OCI-M2 (cell line): ENCODE data around the gene ALG8.
A peak's percentile ranks its signal among the peaks of the same experiment; 100 is the strongest.
"Not testable (repeated sequence)": the region's sequence is repeated elsewhere in the genome, so short reads cannot be mapped to it uniquely, and the experiment has no call there.

Experiments used
- DNase-seq: peaks from one replicate; lab custom pipeline; 2025; ENCODE audit not compliant: unreplicated experiment; lab: John Stamatoyannopoulos, UW

The ALG8 gene

DNA sequence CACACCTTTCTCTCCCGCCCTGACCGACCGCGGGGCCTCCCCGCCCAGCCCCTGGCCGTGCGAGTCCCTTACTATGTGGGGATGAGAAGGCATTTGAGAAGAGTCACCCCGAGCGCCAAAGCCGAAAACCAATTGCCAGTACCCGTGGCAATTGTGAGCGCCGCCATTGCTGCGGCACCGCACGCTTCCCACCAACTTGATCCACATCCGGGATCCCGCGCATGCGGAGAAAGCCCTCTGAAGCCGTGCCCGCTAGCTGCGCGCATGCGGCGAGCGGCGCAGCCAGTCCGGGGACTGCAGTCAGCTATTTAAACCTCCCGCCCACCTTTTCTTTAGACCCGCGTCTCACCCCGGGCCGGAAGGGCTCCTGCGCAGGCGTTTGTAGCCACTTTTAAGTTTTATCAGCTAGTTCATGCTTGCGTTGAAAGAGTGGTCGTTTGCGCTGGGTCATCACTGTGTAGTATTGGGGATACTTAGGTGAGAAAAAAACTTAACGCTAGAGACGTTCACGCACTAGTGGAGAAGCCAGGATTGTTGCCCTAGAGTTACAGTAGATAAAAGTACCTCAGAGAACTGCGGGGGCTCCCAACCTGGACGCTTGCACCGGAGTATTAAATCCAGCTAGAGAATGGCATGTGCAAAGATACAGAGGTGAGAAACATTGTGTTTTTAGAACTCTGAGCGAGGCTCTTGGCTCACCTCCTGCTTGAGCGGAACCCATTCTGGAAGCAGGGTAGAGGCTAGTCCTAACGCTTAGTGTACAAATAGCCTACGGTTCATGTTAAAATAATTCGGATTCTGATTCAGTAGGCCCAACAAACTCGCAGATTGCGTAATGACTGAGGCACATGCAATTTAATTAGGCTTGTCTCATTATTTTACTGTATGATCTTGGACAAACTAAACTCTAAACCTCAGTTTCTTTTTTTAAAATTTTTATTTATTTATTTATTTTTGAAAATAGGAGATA, at the start of gene ALG8:
Gene ALG8, minus strand, starts transcription at position 205 of the 970 bp plus-strand sequence. Its CDS starts 38 bp downstream, at position 167.
- peak; percentile 78 for DNase-seq

DNA sequence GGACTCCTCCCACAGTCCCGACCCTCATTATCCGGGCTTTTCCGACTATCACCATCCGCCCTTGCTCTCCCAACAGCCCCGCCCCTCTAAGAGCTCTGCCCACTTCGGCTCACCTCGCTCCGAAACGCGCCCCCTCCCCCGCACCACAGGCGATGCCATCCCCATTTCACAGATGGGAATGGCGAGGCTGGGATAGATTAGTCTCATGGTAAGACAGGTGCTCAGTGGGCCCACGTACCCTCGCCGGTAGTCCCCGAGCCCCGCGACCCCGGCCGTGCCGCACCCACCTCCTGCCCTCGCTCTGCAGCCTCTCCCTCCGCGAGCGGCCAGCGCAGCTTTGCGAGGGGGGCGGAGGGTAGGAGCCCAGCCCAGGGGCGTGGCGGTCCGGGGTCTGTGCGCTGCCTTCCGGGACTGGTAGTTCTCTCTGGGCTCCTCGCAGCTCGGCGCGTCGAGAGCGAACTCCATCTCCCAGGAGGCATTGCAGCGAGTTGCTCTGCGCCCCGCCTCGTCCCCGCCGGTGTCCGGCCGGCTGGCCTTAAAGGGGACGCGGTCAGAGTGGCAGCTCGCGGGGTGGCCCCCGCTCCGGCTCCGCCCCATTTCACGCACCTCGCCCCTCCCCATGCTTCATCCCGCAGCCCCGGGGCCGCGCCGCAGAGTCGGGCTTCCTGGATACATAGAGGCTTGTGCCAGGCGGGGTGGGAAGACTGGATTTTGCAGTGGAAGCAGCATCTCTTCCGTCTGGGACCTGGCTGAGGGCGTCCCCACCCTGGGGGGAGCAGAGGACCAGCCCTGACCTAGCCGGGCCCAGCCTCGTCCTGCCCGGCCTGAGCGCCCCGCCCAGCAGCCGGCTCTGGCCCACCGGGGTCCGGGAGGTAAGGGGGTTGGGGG, 49.1 kb upstream of the ALG8 start, which contains the start of the genes KCTD21 and USP35:
Gene KCTD21, minus strand, starts transcription at position 341 of the 888 bp plus-strand sequence. CDS start 14,072 bp downstream, outside the sequence.
Gene USP35, plus strand, starts transcription at position 634 of the 888 bp plus-strand sequence. CDS start 7,327 bp downstream, outside the sequence.
- DNase-seq: peak; percentile 50

DNA sequence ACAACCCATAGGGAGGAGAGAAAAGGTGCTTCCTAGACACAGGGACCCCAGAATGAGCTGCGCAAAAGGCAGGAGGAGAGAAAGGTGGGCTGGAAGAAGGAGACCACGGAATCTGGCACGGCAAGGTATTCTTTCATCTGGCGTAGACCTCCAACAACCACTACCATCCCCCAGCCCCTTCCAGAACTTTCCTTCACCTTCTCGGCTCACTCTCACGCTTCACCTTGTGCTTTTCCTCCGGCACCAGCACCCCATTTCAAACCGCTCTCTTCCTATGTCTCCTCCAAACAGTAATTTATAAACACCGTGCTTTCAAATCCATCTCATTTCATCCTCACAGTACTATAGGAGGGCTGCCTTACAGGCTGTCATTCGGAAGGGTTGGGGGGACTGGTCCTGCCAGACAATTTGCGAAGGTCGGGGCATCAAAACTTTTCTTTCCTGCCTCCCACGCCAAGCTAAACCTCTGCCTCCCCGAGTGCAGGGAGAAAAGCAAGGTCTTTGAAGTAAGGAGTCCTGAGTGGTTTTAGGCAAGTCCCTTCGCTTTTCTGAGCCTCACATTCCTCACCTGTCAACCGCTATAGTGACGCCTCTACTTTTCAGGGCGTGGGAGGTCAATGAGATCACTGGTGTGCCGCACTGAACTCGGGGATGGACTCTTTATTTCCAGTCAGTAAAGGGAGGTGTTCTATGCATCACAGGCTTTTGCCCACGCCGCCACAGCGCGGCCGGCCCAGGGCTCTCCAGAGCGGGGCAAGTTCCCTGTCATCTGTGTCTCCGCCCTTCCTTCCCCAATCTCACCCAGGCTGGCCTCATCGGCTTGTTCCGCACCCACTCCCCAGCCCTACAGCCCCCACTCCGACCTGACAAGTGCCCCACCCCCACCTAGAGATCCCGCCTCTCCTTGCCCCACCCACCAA, 48.2 kb upstream of the ALG8 start:
- DNase-seq: no peak

DNA sequence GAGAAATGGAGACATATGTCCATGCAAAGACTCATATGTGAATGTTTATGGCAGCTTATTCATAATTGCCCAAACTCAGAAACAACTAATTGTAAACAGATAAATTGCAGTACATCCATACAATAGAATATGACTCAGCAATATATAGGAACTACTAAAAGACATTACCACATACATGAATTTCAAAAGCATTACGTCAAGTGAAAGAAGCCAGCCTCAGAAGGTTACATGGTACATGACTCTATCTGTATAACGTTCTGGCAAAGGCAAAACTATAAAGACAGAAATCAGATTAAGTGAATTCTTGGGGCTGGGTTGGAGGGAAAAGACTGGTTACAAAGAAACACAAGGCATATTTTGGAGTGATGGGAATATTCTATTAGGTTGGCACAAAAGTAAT, 41.8 kb upstream of the ALG8 start:
- no peak for DNase-seq

DNA sequence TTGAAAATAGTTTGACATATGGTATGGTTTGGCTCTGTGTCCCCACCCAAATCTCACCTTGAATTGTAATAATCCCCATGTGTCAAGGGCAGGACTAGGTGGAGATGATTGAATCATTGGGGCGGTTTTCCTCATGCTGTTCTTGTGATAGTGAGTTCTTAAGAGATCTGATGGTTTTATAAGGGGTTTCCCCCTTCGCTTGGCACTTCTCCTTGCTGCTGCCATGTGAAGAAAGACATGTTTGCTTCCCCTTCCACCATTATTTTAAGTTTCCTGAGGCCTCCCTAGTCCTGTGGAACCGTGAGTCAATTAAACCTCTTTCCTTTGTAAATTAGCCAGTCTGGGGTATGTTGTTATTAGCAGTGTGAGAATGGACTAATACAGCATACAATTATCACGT, 41.3 kb upstream of the ALG8 start:
- DNase-seq: no peak

DNA sequence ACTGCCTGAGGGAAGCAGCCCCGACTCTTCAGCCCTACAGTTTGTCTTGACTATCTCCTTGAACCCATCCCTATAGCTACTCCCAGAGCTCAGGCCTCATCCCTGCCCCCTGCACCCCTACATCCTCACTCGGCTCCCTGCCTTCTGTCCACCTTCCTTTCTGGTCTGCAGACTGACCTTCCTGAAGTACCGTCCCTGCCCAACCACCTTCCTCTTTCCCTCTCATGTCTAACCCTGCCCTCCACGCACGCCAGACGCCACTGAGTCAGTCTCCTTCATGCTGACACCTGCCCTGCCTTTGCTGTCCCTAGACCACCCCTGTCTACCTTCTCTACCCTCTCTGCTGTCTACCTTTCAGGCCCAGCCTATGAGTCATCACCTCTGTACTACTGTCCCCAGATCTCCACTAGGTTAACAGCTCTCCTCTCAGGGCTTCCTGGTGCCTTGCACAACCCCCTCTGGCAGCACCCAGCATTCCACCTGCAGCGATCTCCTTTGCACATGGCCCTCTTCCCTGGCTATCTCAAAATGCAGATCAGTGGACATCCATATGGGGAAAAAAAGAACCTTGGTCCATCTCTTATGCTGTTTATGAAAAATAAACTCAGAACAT, 40.1 kb upstream of the ALG8 start:
- DNase-seq: no peak

DNA sequence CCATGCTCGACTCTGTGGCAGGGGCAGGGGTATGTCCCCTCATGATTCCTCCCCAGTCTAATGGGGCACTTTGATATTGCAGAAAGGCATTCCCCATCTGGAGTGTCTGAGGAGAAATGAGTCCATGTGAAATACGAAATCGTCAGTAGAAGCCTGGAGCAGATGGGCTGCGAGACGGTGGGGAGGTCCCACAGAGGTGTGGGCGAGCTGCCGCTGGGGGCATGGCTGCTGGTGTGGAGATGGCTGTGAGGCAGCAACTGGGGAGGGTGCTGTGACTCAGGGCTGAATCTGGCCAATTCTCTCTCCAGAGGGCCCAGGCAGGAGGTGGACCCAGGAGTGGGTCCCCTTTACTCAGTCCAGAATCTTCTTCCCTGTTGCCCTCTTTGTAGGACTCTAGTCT, 37.8 kb upstream of the ALG8 start:
- DNase-seq: no peak

DNA sequence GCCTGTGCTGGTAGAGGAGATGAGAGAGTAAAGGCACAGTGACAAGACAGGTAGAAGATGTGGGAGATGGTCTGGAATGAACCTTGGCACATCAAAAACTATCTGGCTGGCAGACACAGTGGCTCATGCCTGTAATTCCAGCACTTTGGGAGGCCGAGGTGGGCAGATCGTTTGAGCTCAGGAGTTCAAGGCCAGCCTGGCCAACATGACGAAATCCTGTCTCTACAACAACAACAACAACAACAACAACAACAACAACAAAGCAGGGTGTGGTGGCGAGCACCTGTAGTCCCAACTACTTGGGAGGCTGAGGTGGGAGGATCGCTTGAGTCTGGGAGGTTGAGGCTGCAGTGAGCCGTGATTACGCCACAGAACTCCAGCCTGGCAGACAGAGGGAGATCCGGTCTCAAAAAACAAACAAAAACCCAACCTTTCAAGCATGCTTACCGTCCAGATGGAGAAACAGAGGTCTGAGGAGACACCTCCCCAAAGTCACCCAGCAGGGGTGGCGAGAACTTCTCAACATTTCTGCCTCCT, 37.2 kb upstream of the ALG8 start:
- DNase-seq: no peak

DNA sequence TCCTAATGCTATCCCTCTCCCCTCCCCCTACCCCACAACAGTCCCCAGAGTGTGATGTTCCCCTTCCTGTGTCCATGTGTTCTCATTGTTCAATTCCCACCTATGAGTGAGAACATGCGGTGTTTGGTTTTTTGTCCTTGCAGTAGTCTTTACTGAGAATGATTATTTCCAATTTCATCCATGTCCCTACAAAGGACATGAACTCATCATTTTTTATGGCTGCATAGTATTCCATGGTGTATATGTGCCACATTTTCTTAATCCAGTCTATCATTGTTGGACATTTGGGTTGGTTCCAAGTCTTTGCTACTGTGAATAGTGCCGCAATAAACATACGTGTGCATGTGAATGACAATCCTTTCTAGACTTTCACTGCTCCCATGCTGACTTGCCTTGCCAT, 36.4 kb upstream of the ALG8 start:
- not testable (repeated sequence) for DNase-seq

DNA sequence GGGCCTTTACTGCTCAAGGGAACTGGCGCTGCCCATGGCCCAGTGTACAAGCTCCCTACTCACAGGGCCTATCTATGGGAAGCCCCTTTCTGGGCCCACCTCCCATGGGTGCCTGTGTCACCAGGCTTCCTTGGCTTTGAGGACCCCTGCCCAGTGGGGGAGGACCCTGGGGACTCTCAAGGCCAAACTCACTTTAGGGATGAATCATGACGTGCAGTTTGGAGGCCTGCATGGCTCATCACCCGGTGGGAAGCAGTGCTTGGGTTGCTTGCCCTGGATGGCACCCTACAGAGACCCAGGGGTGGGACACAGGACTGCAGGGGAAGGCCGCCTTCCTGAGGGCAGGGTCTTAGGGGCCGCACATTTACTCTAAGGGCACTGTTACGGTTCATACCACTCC, 32.5 kb upstream of the ALG8 start:
- no peak for DNase-seq

DNA sequence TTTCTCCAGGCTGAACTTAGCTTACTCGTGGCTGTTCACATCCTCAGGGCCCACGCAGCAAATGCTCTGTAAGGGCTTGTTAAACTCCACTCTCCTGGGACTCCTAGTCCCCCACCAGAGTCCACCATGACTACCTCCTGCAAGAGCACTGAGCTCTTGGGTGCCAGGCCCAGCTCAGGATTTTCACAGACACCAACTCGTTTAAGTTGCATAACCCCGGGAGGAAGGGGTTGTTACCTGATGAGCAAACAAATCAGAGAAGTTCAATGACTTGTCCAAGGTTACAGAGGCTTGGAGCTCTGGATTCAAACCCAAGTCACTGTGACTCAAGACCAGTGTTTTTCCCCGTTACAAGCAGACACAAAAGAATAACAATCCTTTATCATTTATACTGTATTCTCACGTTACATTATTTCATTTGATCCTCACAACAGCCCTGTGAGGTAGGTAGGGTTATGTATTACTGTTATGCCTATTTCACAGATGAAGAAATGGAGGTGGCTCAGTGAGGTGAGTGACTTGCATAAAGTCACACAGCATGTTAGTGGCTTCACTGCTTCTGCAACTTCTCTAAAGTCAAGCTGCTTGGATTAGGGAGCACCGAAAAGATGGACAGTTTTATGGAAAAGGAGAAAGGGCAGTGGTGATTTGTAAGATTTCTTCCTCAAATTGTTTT, 31.6 kb upstream of the ALG8 start:
- no peak for DNase-seq

DNA sequence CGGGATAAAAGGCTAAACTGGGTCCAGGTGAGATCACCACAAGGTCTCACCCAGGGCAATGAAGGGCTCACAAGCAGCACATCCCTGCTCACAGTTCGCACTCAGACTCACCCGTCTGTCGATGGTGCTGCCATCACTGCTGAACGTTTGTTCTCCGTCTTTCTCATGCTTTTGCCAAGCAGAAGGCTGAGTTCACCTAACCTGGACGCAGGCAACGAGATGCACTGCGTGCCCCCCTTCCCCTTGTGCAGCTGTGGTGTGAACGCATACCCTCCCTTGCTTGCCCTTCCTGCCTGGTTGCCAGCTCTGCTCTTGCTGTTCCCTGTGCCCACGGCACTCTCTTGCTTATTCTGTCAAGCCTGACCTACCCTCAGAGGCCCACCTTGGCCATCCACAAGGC, 31.0 kb upstream of the ALG8 start:
- no peak for DNase-seq

DNA sequence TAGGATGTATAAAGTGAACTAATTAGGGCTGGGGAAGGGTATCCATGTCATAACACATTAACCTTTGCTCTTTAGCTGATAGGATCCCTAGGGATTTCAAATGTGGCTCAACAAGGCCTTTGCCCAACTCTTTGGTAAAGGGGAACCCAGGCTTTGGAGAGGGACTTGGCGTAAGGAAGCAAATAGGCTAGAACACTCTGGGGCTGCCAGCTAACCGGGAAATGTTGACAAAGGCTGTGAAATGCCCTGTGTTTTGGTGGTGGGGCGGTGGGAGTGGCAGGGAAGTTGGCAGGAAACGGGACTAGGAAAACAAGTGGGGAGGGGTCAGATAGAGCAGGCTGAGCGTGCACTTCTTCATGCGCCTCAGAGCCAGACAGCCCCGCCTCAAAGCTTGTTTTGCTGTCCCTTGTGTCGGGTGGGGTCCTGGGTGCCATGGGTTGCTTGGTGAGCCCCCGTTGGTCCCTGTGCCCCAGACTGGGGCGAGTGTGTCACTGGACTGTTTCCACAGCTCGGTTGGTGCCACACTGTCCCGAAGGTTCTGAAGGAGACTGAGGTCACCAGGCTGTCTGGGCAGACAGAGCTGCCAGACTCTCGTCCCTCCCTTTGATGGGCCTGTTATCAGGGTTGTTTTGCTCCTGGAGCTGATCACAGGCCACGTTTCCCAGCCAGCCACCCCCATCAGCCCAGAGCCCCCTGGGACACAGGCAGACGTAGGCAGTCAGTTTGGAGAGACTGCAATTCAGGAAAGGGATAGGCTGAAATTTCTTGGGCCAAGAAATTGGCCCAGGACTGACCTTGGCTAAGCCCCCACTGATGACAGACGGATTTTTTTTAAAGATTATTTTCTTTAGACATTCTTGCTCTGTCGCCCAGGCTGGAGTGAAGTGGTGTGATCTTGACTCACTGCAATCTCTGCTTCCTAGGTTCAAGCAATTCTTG, 29.4 kb upstream of the ALG8 start:
- no peak for DNase-seq

DNA sequence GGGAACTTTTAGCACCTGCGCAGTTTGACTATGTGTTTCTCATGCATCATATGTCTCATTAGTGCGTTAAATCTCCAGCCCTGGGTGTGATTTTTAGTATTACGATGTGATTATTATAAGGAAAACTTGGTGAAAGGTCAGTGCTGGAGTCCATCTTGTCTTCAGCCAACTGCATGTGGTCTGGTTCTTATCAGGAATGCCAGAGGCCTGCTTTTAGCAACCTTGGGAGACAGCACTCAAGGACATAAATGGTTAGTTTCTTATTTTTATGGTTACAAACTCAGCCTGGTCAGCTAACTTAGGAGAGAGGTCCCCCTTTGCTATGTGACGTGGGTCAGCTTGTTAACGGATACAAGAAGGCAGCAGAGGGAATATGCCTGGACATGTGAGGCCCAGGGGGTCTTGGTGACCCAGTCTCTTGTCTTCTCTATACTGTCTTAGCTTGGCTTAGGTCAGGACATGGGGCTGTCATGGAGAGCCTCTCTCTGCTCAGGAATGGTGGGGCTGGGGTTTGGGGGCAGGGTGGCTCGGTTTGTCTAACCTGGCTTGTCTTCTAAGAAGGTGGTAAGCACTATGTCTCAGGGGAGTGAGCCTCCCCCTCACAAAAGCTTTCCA, 27.5 kb upstream of the ALG8 start:
- DNase-seq: no peak

DNA sequence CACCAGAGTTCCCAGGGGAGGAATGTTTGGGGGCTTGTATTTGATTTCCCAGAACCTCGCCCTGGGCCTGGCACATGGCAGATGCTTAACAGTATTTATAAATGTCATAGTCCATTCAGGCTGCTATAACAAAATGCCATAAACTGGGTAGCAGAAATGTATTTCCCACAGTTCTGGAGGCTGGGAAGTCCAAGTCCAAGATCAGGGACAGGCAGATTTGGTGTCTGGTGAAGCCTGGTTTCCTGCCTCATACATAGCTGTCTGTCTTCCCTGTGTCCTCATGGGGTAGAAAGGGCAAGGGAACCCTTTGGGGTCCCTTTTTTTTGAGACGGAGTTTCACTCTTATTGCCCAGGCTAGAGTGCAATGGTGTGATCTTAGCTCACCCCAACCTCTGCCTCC, 25.0 kb upstream of the ALG8 start:
- no peak for DNase-seq

DNA sequence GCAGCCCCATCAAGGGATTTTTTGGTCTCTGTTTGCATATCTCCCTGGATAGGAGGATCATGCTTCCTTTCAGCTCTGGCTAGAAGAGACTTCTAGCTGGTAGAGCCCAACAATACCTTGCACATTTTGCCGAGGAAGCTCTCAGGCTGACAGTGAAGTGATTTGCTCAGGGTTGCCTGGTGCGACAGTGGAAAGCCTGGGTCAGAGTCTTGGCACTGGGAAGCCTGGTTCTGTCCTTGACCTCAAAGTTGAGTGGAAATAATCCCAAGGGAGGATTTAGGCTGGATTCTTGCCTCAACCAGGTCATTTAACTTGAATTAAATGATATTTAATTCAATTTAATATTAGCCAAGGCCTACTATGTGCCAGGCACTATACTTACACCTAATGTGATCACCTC, 24.4 kb upstream of the ALG8 start:
- DNase-seq: no peak

DNA sequence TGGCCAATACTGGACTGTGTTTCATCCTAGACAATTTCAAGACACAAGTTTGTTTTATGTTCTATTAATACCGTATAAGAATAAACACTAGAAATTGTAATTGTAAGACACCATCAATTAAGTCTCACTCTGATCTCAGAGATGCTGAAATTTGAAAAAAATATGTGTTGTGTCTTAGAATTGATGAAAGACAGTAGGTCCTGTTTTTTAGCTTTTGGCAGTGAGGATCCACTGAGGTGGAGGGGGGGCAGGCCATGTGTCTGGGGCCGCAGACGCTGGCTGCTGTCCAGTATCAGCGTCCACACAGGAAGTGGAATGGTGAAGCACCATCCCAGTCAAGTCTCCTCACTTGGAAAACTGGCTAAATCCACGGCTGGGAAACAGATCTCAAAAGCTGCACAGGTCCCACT, 22.5 kb upstream of the ALG8 start:
- DNase-seq: no peak

DNA sequence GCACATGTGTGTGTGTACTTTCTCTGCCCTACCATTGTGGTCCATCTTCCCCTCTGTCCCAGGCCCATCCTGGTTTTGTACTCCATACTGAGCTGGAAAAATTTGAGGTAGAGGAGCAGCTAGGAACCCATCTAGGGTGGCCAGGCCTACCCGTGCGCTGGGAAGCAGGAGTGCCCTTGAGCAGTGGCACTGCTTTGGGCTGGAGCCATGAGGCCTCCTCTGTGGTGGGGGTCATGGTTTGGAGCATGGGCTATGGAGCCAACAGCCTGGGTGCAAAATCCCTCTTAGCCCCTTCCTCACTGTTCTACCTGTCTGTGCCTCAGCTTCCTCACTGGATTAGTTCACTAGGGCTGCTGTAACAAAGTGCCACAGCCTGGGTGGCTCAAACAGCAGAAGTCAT, 21.9 kb upstream of the ALG8 start:
- no peak for DNase-seq
